GM21717 (cell line): ENCODE data around the gene CDH22.

Experiments
- ATAC-seq: cut with Tn5 transposase; IDR thresholded peaks from one replicate; pipeline ENCODE4 v1.9.1; 2021; ENCODE audit warnings: mild to moderate bottlenecking, moderate library complexity; ENCODE audit not compliant: unreplicated experiment

The CDH22 gene

GRCh38 chr20:46343348-46343974 is 35.2 kb upstream of the CDH22 start:
- no peak for ATAC-seq

GRCh38 chr20:46342451-46343347 is 34.4 kb upstream of the CDH22 start:
- ATAC-seq: no peak

GRCh38 chr20:46342010-46342378 is 33.7 kb upstream of the CDH22 start:
- ATAC-seq: no peak

- no peak for ATAC-seq
Measured at GRCh38 chr20:46341074-46342009, 33.0 kb upstream of the CDH22 start.

- no peak for ATAC-seq
Measured at GRCh38 chr20:46339037-46339436, 30.7 kb upstream of the CDH22 start.

GRCh38 chr20:46336735-46337134 is 28.4 kb upstream of the CDH22 start:
- no peak for ATAC-seq

GRCh38 chr20:46334303-46334904 is 26.1 kb upstream of the CDH22 start:
- no peak for ATAC-seq

- ATAC-seq: no peak
Measured at GRCh38 chr20:46333161-46333991, 25.1 kb upstream of the CDH22 start.

GRCh38 chr20:46332373-46333160 is 24.3 kb upstream of the CDH22 start:
- ATAC-seq: no peak

GRCh38 chr20:46331611-46332361 is 23.5 kb upstream of the CDH22 start:
- no peak for ATAC-seq

GRCh38 chr20:46330831-46331371 is 22.6 kb upstream of the CDH22 start:
- ATAC-seq: no peak

GRCh38 chr20:46330072-46330763 is 21.9 kb upstream of the CDH22 start:
- no peak for ATAC-seq

- no peak for ATAC-seq
Measured at GRCh38 chr20:46328200-46328882, 20.0 kb upstream of the CDH22 start.

- no peak for ATAC-seq
Measured at GRCh38 chr20:46327557-46327956, 19.3 kb upstream of the CDH22 start.

GRCh38 chr20:46325789-46326188 is 17.5 kb upstream of the CDH22 start:
- ATAC-seq: no peak

- ATAC-seq: no peak
Measured at GRCh38 chr20:46324960-46325703, 16.8 kb upstream of the CDH22 start.
